Stimulated activated CD8-positive, alpha-beta memory T cell treated with anti-CD3 and anti-CD28 coated beads, Interleukin-15, amount 100 ng/mL, for 48 hours (primary cell): ENCODE measurements around the gene PRSS23.
"Not testable (repeated sequence)": the region's sequence is repeated elsewhere in the genome, so short reads cannot be mapped to it uniquely, and the experiment has no call there.

Experiments used
- DNase-seq, 2 donors: peaks; one replicate each; pipeline ENCODE4 v3.0.0-alpha.2; 2020; ENCODE audit warnings: low read depth in 2 of 2

The PRSS23 gene, protein sequence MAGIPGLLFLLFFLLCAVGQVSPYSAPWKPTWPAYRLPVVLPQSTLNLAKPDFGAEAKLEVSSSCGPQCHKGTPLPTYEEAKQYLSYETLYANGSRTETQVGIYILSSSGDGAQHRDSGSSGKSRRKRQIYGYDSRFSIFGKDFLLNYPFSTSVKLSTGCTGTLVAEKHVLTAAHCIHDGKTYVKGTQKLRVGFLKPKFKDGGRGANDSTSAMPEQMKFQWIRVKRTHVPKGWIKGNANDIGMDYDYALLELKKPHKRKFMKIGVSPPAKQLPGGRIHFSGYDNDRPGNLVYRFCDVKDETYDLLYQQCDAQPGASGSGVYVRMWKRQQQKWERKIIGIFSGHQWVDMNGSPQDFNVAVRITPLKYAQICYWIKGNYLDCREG

DNA sequence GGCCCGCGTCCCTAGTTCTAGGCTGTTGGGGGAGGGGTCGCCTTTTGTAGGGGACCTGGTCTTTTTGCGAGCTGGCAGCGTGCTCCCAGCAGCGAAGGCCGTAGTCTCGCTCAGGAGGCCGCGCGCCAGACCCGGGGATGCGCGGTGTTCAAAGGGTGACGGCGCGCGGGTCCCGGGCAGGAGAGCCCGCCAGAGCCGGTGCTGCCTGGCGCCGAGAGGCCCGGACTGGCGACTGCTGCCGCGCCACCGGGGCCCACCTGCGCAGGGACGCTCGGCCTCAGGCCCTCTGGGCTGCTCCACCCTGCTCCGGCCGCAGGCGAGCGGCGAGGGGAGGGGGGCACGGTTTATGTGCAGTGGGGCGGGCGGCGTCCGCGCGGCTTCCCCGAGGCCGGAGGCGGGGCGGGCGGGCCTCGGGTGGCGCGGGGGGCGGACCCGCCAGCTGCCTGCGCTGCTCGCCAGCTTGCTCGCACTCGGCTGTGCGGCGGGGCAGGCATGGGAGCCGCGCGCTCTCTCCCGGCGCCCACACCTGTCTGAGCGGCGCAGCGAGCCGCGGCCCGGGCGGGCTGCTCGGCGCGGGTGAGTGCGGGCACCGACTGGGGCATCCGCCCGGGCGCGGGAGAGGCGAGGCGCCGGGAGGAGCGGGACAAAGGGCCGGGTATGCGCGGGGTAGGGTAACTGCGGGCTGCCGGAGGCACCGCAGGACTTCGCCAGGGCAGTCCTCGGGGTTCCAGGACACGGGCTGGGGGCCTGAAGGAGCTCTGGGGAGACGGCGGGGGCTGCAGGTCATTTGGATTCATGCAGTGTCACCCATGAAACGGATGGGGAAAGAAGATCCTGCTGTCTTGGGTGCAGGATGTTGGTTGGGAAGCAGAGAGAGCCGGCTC lies at the start of gene PRSS23:
Gene PRSS23, plus strand, starts transcription at position 467 of the 884 bp plus-strand sequence. CDS start 7,102 bp downstream, outside the sequence.
- DNase-seq = peak; percentile 20 to 34

DNA sequence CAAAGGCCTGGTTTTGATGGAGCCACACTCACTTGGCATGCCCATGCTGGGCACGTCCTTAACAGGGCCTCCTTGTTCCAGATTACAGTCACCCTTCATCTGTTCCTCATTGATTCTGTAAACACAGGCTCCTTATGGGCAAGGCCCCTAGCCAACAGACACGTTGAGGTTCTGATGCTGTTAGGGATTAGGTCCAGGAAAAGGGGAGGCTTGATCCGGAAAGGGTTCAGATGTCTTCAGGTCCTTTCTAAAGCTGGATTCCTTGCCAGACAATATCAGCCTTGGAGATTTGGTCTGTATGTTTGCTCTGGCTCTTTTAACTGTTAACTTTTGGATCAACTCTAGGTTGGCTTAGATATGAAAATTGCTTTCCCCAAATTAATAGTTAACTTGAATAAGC lies 46.9 kb upstream of the PRSS23 start:
- no peak for DNase-seq

DNA sequence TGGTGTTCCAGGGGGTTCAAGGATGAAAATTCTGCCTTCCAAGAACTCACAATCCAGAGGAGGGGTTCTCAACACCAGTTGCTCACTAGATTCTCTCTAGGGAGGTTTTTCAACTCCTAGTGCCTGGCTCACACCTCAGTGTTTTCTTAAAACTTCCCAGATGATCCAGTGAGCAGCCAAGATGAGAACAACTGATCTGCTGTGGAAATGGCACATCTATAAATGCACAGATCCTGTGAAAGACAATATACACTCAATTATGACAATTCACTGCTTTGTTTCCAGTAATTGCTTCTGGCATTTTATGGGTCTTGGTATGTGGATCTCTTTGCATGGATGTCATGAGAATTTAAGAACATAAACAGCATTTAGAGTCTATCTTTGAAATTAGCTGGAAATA lies 45.2 kb upstream of the PRSS23 start:
- DNase-seq = no peak

DNA sequence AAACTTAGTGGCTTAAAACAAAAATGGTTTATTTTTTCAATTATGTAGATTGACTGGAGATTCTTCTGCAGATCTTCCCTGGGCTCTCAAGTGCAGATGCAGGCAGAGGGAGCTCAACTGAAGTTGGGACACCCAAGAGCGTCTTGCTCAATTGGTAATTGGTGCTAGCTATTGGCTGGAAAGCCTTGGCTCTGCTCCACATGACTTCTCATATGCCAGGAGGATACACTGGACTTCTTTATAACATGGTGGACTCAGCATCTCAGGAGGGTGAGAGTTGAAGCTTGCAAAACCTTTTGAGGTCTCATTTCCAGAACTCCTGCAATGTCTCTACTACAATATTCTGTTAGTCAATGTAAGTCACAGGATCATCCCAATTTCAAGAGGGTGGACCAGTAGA lies 42.2 kb upstream of the PRSS23 start:
- DNase-seq = no peak

DNA sequence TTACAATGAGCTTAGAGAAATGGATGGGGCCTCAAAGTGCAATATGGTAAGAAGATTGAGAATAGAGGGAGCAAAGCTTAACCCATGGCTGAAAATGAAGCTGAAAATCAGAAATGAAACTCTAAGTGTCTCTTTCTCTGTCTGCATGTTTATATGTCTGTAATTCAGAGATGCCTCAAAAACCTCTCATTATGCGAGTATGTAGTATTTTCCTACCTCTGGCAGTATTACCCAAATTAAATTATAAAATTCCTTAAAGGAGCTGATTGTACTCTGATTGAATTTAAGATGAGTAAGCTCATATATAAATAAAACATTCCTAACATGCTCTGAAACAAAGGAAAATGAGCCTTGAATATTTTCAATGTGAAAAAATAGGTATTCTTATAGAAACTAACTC lies 39.8 kb upstream of the PRSS23 start:
- no peak for DNase-seq

DNA sequence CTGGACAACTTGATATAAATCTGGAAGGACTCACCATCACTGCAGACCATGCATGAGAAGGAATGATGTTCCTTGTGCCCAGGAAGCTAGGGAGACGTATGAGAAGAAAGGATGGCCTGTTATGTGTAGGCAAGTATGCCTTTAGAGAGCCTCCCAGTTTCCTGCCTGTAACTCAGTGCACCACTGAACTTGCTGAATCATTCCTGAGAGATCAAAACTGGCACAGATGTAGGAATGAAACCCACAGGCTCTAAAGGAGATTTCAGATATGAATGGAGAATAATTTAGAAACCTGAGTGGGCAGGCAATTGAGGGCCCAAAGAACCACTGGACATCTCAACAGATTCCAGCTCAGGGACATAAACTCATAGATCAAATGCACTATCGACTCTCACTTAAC lies 38.4 kb upstream of the PRSS23 start:
- no peak for DNase-seq

DNA sequence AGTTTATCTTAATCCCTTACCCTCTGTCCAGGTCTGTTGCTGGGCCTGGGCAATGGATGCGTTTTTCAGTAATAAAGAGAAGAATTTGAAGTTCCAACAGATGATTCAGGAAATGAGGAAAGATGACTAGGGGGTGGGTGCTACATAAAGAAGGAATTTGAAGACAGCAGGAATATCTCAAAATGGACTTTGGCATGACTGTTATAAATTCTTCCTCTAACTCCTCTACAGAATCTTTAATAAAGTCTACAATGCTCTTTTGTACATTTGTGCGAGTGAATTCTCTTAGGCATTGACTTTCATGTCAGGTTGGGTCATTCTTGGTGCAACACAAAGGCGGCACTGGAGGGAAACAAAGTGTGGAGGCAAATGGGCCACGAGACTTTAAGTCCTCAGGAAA lies 35.1 kb upstream of the PRSS23 start:
- DNase-seq = no peak

DNA sequence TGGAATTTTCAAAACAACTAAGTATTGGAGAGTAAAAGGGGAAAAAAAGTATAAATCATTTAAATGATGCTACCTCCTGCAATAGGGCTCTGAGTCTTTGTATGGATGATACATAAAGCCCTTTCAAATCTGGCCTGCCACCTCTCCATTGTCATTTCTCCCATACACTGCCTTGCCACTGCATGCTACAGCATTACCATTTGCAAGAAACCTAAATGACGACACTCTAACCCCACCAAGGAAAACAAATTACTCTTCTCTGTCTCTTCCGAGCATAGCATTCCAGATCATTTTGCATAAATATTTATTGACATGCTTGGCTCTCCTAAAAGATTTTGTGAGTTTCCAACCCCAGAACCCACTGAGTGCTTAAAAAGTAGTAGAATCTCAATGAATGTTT lies 34.5 kb upstream of the PRSS23 start:
- no peak for DNase-seq

DNA sequence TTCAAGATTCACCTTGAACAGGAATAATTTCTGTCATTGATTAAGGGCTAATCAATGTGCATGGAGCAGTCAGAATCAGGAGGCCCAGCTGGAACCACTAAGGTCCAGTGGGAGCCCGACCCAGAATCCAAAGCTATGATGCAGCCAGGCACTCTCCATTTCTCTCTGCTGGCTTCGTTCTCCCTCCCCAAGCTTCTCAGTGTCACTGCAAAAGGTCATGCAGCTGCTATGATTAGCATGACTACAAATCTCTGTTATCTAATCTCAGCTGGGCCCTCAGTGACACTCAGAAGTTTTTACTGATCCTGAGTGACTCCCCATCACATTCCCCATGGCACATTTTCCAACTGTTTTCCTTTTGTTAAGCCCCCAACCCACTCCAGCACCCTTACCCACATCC lies 31.1 kb upstream of the PRSS23 start:
- no peak for DNase-seq

DNA sequence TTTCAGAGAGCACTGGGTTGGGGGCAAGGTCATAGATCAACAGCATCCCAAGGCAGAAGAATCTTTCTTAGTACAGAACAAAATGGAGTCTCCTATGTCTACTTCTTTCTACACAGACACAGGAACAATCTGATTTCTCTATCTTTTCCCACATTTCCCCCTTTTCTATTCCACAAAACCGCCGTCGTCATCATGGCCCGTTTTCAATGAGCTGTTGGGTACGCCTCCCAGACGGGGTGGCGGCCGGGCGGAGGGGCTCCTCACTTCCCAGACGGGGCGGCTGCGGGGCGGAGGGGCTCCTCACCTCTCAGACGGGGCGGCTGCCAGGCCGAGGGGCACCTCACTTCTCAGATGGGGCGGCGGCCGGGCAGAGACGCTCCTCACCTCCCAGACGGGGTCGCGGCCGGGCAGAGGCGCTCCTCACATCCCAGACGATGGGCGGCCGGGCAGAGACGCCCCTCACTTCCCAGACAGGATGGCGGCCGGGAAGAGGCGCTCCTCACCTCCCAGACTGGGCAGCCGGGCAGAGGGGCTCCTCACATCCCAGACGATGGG lies 29.8 kb upstream of the PRSS23 start:
- not testable (repeated sequence) for DNase-seq

DNA sequence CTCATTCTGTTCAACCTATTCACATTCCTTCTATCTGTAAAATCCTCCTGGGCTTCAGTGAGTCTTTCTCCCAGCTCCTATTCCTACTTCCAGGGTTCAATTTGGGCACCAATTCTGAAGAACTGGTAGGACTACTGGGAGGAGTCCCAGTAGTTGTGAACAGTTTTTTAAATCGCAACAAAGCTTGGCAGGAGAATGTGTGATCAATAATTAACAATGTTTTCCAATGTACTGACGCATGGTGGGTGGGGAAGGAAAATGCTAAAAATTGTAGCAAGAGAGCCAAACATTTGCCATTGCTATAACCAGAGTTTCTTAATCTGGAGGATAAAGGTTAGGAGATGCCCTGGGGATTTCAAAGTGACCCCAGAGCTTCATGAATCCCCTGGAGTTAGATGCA lies 27.3 kb upstream of the PRSS23 start:
- DNase-seq = no peak

DNA sequence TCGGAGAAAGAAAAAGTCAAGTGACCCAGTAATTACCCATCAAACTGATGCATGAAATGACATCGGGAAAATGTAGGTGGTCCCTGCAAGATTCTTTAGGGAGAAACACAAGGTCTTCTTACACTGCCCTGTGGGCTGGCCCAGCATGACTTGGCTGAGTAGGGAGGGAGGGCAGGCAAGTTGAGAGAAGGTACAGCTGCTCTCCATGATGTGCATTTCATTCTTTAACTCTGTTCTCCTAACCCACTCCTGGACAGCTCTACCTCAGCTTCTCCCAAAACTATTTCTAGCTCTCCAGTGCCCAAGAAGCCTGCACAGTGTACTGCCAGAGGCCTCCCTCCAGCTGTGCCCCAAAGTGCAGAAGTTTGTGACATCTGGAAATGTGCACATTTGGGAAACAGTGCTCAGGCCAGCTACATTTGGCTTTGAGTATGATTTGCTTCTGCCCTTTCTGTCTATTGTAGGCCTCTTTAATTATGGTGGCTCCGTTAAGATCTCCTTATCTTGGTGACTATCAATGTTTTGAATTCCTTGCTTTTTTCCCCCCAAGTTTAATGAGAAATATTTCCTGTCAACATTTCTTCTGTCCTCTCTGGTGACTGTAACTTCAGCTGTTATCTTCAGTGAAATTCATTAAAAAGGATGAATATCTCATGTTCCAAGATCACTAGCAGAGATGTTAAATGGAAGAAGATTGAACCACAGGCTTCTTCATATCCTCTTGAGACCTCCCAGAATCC lies 26.7 kb upstream of the PRSS23 start:
- DNase-seq = no peak

DNA sequence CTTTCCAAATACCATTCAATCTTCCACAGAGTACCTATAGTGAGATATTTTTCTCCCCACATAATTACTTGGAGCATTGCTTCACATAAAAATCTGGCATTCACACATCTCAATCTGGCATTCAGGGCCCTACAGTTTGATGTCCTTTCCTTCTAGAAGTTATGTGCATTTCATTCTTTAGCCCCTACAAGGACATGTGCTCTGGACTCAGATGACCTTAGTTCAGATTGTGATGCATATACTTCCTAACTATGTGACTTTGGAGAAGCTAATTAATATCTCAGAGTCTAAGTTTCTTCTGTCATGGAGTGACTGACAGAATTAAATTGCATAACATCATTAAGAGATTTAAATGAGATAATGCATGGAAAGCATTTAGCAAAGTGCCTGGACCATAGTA lies 25.9 kb upstream of the PRSS23 start:
- no peak for DNase-seq

DNA sequence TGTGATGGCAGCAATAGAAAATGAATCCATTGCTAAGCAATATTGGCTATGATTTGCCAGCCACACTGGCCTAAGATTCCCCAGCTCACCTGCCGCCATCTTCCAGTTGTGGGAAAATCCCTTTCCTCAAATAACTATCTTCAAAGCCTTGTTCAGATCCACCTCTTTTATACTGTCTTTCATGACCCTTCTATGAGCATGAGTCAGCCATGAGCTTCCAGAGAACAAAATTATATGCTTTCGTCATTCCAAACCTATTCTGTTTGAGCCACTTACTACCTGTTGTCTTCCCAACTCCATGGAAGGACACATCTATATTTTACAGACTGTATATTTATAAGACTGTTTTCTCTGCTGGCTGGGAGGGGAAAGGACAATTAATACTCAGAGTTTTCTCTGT lies 25.0 kb upstream of the PRSS23 start:
- DNase-seq = no peak

DNA sequence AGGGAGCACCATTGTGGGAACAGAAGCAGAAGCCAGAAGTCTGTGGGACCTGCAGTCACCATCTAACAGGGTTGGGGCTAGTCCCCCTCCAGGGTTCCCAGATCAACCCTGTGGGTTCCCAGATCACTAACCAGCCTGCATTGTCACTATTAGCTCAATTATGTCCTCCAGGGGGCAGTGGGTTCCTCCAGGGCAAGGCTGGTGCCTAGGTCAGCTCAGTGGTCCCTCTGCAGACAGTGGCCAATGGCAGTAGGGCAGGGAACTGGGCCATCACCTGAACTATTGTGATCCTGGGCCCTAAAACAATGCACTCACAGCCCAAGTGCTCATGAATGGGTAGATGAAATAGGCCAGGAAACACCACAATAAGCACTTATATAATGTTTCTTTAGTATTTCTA lies 18.8 kb upstream of the PRSS23 start:
- DNase-seq = no peak

DNA sequence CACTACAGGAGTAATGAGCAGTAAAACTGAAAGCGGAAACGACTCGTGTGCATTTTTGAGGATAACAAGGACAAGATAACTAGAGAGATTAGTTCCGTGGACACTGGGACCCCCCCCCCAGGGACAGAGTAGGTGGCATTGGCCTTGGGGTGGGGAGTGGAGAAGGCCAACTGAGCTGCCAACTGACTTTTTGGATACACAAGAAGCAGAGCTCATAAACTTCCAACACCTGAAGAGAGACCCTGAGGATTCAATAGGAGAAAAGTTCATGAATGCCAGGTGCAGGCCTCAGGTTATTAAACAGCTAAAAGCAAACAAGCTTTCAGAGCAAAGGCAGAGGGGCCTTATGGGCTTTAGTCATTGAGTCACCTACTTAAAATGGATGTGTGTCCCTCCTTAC lies 17.6 kb upstream of the PRSS23 start:
- no peak for DNase-seq

DNA sequence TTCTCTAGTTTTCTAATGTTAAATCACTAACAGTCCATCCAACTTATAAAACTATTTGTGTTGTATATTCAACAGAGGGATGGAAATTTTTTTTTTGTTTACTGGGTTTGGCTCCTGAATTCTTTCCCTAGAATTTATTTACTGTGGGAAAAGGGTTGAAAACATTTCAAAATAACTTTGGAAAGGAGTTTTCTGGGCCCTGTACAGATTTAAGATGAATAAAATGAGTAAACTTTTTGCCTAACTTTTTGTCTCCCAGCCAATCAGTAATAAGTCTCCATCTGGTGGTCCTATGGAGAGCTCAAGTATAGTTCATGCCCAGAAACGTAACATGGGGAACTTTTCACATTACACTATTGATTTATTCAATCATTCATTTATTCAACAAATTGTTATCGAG lies 16.7 kb upstream of the PRSS23 start:
- no peak for DNase-seq

DNA sequence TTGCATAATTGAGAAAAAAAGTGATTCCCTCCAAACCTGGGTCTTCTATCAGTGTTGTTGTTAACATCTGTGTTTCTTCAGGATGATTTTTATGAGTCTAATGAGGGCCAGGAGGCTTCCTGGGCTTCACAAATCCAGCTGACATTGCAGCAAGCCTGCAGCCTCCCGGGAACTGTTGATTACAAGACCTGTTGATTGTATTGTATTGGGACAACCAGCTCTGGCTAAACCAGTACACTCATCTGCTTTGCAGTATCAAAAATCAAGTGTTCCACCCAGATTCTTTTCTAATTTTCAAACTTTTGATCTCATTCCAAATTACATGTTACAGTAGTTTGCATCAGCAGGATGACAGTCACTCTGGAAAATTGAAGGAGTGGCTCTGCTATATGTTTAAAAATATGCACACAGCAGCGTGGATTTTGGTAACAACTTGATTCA lies 16.1 kb upstream of the PRSS23 start:
- no peak for DNase-seq

DNA sequence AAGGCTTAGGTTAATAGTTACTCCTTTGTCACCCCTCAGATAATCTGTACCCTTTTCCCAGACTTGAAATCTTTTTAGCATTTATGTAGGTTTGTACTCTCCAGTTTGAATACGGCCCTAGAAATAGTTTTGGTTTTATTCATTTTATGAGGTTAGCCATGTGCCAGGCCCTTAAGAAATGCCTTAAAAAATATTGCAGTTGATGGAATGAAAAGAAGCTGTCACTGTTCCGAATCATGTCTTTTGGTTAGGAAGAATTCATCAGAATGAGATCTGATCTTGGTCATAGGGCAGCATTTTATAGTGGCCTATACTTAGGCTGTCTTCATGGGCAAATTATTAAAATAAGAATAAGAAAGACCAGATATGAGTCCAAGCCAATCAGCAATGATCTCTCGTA lies 14.8 kb upstream of the PRSS23 start:
- no peak for DNase-seq

DNA sequence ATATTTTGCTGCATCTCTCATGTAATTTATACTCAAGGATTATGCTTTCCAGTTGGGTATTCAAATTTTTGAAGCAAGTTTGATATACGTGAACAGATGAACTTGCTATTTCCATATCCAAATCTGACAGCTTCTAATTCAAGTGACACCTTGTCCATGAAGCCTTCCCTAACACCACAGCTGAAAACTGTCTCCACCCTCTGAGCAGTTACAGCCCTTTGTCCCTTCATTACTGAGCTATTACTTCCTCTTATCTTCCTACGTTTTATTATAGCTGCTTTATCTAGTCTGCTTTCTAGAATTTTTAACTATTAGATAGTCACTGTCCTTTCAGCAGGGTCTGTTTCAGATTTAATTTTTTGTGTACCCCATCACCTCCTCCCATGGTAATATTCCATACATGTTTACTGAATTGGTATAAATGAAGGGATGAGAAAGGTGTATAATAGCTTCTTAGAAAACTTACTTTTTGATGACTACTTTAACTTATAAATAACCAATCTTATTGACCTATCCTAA lies 13.3 kb upstream of the PRSS23 start:
- no peak for DNase-seq

DNA sequence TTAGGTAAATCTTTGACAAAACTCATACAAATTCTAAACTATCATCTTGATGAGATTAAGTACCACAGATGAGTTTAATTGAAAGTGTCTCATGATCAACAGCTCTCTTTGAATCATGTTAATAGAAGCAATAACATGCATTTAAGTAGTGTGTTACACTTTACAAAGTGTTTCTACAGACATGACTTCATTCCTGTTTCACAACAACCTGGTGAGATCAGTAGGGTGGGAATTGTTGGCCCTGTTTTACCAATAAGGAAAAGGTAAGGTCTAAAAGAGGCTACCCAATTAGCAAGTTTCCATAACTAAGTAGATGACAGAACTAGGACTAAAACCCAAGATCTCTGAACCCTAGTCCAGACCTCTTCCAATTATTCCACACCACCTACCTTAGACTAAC lies 12.7 kb upstream of the PRSS23 start:
- no peak for DNase-seq
